CD4-positive, alpha-beta memory T cell (primary cell): ENCODE data around the gene SFT2D2. TPM values are rescaled to one million over a fixed set of nuclear protein-coding genes. Genes with fewer than 3 reads are reported as not detected.
A peak's percentile ranks its signal among the peaks of the same experiment; 100 is the strongest.

Experiments used
- CTCF ChIA-PET: fragments of 350-600 bp; sonication (Branson Sonifier 250); formaldehyde crosslinking; loops from one replicate; lab custom pipeline; 2021; ENCODE audit warnings: inconsistent platforms; ENCODE audit not compliant: partially characterized antibody; lab: Charles Lee
- POLR2A ChIA-PET: fragments of 350-600 bp; sonication (Branson Sonifier 250); formaldehyde crosslinking; loops from one replicate; lab custom pipeline; 2021; ENCODE audit not compliant: partially characterized antibody; lab: Charles Lee
- DNase-seq, 5 donors: peaks; one replicate each; pipeline versions ENCODE4 v3.0.0 to v3.0.0-alpha.2; 2020 to 2022; ENCODE audit warnings: mixed read lengths in 1 of 5
- H3K27ac ChIP-seq: one replicate; pipeline ENCODE4 v1.7.0; 2013; ENCODE audit warnings: low read depth, low read length
- H3K27me3 ChIP-seq: 2 replicates; pipeline ENCODE4 v1.7.0; 2013; ENCODE audit warnings: mild to moderate bottlenecking, low read length, moderate library complexity; ENCODE audit not compliant: insufficient read depth
- H3K36me3 ChIP-seq: 2 replicates; pipeline ENCODE4 v1.7.0; 2013; ENCODE audit warnings: mild to moderate bottlenecking, low read length, moderate library complexity; ENCODE audit not compliant: insufficient read depth
- H3K4me1 ChIP-seq: 2 replicates; pipeline ENCODE4 v1.7.0; 2013; ENCODE audit warnings: mild to moderate bottlenecking, low read length, moderate library complexity; ENCODE audit not compliant: insufficient read depth
- H3K4me3 ChIP-seq, 2 donors: one replicate each; pipeline ENCODE4 v1.7.0; 2013; ENCODE audit warnings: low read length in 2 of 2, mild to moderate bottlenecking in 1 of 2
- H3K9me3 ChIP-seq, 2 donors: one replicate each; pipeline ENCODE4 v1.7.0; 2013; ENCODE audit warnings: low read length in 2 of 2, control low read depth in 1 of 2; ENCODE audit not compliant: control insufficient read depth in 1 of 2
- H3K27ac Mint-ChIP-seq, 7 donors: one replicate each; pipeline ENCODE4 v1.8.0; 2020 to 2021; ENCODE audit warnings: mixed read lengths in 7 of 7, mild to moderate bottlenecking in 6 of 7, inconsistent platforms in 3 of 7, moderate library complexity in 3 of 7
- H3K27me3 Mint-ChIP-seq, 2 donors: one replicate each; pipeline ENCODE4 v1.8.0; 2020 to 2021; ENCODE audit warnings: mixed read lengths in 2 of 2
- H3K36me3 Mint-ChIP-seq, 2 donors: one replicate each; pipeline ENCODE4 v1.8.0; 2020 to 2021; ENCODE audit warnings: mixed read lengths in 2 of 2, inconsistent platforms in 1 of 2, mild to moderate bottlenecking in 1 of 2
- H3K4me1 Mint-ChIP-seq, 4 donors: one replicate each; pipeline ENCODE4 v1.8.0; 2020 to 2021; ENCODE audit warnings: mixed read lengths in 4 of 4, mild to moderate bottlenecking in 1 of 4
- H3K4me3 Mint-ChIP-seq, 8 donors: one replicate each; pipeline ENCODE4 v1.8.0; 2020 to 2021; ENCODE audit warnings: mixed read lengths in 8 of 8, mild to moderate bottlenecking in 7 of 8, moderate library complexity in 6 of 8, inconsistent platforms in 3 of 8
- H3K9me3 Mint-ChIP-seq, 8 donors: one replicate each; pipeline ENCODE4 v1.8.0; 2020 to 2021; ENCODE audit warnings: mixed read lengths in 8 of 8, mild to moderate bottlenecking in 5 of 8, inconsistent platforms in 3 of 8, moderate library complexity in 1 of 8
- intact Hi-C: fragments of 100-400 bp; cut with micrococcal nuclease; formaldehyde crosslinking; loops from one replicate; pipeline ENCODE4 v1.15.1; 2023
- polyA plus RNA-seq, 2 donors: library from polyadenylated mRNA; unstranded; fragments of 300-500 nt; fragmentation: Illumina TruSeq; gene quantifications; one replicate each; pipeline ENCODE4 v1.2.3, GENCODE V29; 2021
- total RNA-seq, 2 experiments: library from RNA; stranded (reverse); gene quantifications; one replicate each; pipeline ENCODE4 v1.2.3, GENCODE V29; 2021

Gene SFT2D2
- total and polyA plus RNA-seq, 4 experiments from 2014 or later, result 13.6 to 63.2 (median 51.3) TPM

DNA sequence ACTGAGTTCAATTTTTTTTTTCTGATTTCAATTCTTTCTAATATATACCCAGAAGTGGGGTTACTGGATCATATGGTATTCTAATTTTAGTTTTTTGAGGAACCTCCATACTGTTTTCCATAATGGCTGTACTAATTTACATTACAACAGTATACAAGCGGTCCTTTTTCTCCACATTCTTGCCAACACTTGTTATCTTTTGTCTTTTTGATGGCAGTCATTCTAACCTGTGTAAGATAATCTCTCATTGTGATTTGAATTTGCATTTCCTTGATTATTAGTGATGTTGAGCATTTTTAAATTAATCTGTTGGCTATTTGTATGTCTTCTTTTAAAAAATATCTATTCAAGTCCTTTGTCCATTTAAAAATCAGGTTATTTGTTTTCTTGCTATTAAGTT lies 33.8 kb downstream of the SFT2D2 start:
- Histone ChIP-seq H3K4me1 (no peaks in the 10 kb centered on the region), H3K4me3 (no peak overlapping the region), H3K27ac (no peak overlapping the region), H3K9me3 (no peaks in the 10 kb centered on the region), H3K27me3 (no peaks in the 10 kb centered on the region), H3K36me3 (no peaks in the 10 kb centered on the region)
- Mint-ChIP-seq H3K36me3 (peaks cover 54 to 74% of the 10 kb centered on the region in 2 donors), H3K27ac (no peak overlapping the region), H3K27me3 (no peaks in the 10 kb centered on the region), H3K4me3 (no peak overlapping the region), H3K4me1 (peaks cover 17 to 28% (median 20%) of the 10 kb centered on the region in 4 donors), H3K9me3 (peaks cover 0 to 14% (median 7%) of the 10 kb centered on the region in 8 donors)
- intact Hi-C loops, result no loop called here
- ChIA-PET CTCF (no interaction called here), POLR2A (no interaction called here)
- DNase-seq, result no peak

DNA sequence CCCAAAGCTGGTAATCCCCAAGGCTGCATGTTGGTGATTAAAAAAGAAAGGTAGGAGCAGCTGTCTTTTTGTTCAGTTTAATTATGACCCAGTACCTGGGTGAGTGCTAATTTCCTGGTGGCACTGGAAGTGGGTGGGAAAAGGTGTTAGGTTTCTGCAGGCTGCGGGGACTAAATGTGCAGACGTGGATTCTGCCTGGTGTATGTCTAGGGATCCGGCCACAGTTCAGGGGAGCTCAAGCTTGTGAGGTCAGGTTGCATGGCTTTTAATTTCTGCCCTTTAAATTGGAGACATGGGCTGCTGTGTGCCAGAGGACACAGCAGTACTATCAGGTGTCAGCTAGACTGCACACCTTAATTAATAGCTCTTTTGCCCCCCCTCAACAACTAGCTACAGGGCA lies 34.6 kb downstream of the SFT2D2 start:
- Histone ChIP-seq H3K27ac (no peak overlapping the region), H3K9me3 (no peaks in the 10 kb centered on the region), H3K4me3 (no peak overlapping the region), H3K36me3 (no peaks in the 10 kb centered on the region), H3K27me3 (no peaks in the 10 kb centered on the region), H3K4me1 (no peaks in the 10 kb centered on the region)
- H3K9me3 Mint-ChIP-seq, result peaks cover 0 to 14% (median 7%) of the 10 kb centered on the region in 8 donors
- intact Hi-C loops, result no loop called here
- H3K27me3 Mint-ChIP-seq, result no peaks in the 10 kb centered on the region
- POLR2A ChIA-PET, result interaction anchor here (0.7 kb wide), 1 partner anchor 486 kb away, joined by 3 read pairs; no protein-coding TSS in a partner anchor
- DNase-seq, result no peak
- CTCF ChIA-PET, result no interaction called here
- peak overlapping the region in 1 of 7 donors; percentile 9 for H3K27ac Mint-ChIP-seq
- H3K4me1 Mint-ChIP-seq, result peaks cover 16 to 28% (median 20%) of the 10 kb centered on the region in 4 donors
- H3K36me3 Mint-ChIP-seq, result peaks cover 50 to 72% of the 10 kb centered on the region in 2 donors
- H3K4me3 Mint-ChIP-seq, result no peak overlapping the region

DNA sequence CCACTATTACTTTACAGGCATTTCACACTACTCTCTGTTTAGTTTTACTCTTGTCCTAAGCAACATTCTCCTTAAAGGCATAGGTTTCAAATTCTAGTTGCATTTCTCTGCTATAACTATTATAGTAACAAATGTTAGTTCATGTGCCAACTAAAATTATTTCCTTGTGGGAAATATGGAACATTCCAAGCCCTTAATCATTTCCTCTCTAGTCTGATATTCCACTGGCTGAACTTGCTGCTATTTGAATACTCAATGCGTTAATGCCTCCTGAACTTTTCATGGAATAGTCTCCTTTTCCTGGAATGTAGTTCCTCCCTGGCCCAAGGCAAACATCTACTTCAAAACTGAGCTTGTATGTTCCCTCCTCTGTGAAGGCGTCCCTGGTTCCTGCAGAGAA lies 35.6 kb downstream of the SFT2D2 start:
- Histone ChIP-seq H3K9me3 (no peaks in the 10 kb centered on the region), H3K27ac (no peak overlapping the region), H3K4me3 (no peak overlapping the region), H3K36me3 (no peaks in the 10 kb centered on the region), H3K27me3 (no peaks in the 10 kb centered on the region), H3K4me1 (no peaks in the 10 kb centered on the region)
- H3K4me1 Mint-ChIP-seq, result peaks cover 16 to 28% (median 20%) of the 10 kb centered on the region in 4 donors
- peaks cover 44 to 66% of the 10 kb centered on the region in 2 donors for H3K36me3 Mint-ChIP-seq
- ChIA-PET POLR2A (no interaction called here), CTCF (no interaction called here)
- H3K4me3 Mint-ChIP-seq, result no peak overlapping the region
- no peak for DNase-seq
- peak overlapping the region in 1 of 7 donors; percentile 37 for H3K27ac Mint-ChIP-seq
- H3K27me3 Mint-ChIP-seq, result no peaks in the 10 kb centered on the region
- intact Hi-C loops, result no loop called here
- H3K9me3 Mint-ChIP-seq, result peaks cover 0 to 6% (median 2%) of the 10 kb centered on the region in 8 donors

DNA sequence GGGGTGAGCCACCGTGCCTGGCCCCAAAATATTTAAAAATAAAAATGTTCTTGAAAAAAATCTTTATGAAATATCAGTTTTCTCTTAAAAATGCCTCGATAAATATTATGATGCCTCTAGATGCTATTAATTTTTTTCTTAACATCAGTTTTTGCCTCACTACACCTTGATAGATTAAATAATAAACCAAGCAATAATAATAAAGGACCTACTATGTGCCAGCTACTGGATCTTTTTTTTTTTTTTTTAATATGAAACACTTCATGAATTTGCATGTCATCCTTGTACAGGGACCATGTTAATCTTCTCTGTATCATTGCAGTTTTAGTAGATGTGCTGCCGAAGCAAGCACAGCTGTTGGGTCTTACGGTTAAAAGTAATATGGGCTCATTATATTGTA lies 37.3 kb downstream of the SFT2D2 start:
- no peaks in the 10 kb centered on the region for H3K27me3 ChIP-seq
- ChIA-PET CTCF (interaction anchor here (0.9 kb wide), 1 partner anchor 11 kb away, joined by 3 read pairs; no protein-coding TSS in a partner anchor), POLR2A (no interaction called here)
- intact Hi-C loops, result no loop called here
- H3K9me3 ChIP-seq, result no peaks in the 10 kb centered on the region
- no peaks in the 10 kb centered on the region for H3K36me3 ChIP-seq
- Mint-ChIP-seq H3K27ac (no peak overlapping the region), H3K36me3 (peaks cover 32 to 49% of the 10 kb centered on the region in 2 donors), H3K4me1 (peaks cover 13 to 23% (median 19%) of the 10 kb centered on the region in 4 donors), H3K4me3 (no peak overlapping the region), H3K9me3 (peaks cover 0 to 4% (median 0%) of the 10 kb centered on the region in 8 donors), H3K27me3 (no peaks in the 10 kb centered on the region)
- DNase-seq, result no peak
- no peaks in the 10 kb centered on the region for H3K4me1 ChIP-seq
- no peak overlapping the region for H3K4me3 ChIP-seq
- no peak overlapping the region for H3K27ac ChIP-seq

DNA sequence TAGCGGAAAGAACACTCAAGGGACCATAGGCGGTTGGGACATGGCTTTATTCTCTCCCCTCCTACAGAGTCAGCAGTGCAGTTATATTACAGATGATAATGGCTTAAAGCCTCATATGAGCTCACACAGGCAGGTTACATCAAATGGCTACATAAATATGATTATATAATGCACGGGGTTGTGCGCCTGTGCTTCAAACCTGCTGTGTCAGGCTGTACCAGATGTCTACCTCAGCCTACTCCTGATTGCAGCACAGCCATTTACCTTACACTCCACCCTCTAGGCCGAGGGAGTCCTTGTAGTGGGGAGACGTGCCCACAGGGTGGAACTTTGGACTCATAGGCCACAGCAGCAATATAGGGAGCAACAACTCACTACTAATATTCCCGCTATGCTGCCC lies 38.5 kb downstream of the SFT2D2 start:
- no peak overlapping the region for H3K27ac ChIP-seq
- Mint-ChIP-seq H3K27me3 (no peaks in the 10 kb centered on the region), H3K36me3 (peaks cover 30 to 52% of the 10 kb centered on the region in 2 donors), H3K9me3 (peaks cover 0 to 4% (median 0%) of the 10 kb centered on the region in 8 donors), H3K4me1 (peaks cover 10 to 20% (median 17%) of the 10 kb centered on the region in 4 donors), H3K27ac (no peak overlapping the region), H3K4me3 (no peak overlapping the region)
- no peaks in the 10 kb centered on the region for H3K27me3 ChIP-seq
- intact Hi-C loops, result no loop called here
- no peak for DNase-seq
- H3K4me3 ChIP-seq, result no peak overlapping the region
- H3K4me1 ChIP-seq, result no peaks in the 10 kb centered on the region
- POLR2A ChIA-PET, result no interaction called here
- H3K36me3 ChIP-seq, result no peaks in the 10 kb centered on the region
- no peaks in the 10 kb centered on the region for H3K9me3 ChIP-seq
- CTCF ChIA-PET, result no interaction called here

DNA sequence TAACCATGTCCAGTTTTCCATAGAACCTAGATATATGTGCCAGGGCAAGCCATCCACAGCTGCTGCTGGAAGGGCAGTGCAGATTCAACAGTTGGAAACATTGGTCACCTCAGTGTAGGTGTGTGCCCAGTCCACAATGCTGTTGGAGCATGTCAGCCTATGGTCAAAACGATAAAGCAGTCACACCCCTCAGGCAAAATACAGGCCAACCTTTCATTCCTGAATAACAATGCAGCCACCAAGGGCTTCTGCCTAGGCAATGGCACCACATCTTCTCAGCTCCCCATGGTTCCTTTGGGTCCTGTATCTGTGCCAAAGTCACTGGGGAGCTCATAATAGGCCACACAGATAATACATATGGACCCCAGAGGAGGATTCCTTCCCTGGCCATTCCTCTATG lies 39.8 kb downstream of the SFT2D2 start:
- Mint-ChIP-seq H3K36me3 (peaks cover 25 to 54% of the 10 kb centered on the region in 2 donors), H3K9me3 (peaks cover 0 to 4% (median 0%) of the 10 kb centered on the region in 8 donors), H3K27me3 (no peaks in the 10 kb centered on the region), H3K4me3 (no peak overlapping the region), H3K4me1 (peaks cover 6 to 13% (median 10%) of the 10 kb centered on the region in 4 donors), H3K27ac (no peak overlapping the region)
- no peak for DNase-seq
- ChIA-PET POLR2A (no interaction called here), CTCF (no interaction called here)
- no peaks in the 10 kb centered on the region for H3K9me3 ChIP-seq
- no peaks in the 10 kb centered on the region for H3K36me3 ChIP-seq
- H3K27ac ChIP-seq, result no peak overlapping the region
- no peaks in the 10 kb centered on the region for H3K27me3 ChIP-seq
- no peak overlapping the region for H3K4me3 ChIP-seq
- intact Hi-C loops, result no loop called here
- H3K4me1 ChIP-seq, result no peaks in the 10 kb centered on the region

DNA sequence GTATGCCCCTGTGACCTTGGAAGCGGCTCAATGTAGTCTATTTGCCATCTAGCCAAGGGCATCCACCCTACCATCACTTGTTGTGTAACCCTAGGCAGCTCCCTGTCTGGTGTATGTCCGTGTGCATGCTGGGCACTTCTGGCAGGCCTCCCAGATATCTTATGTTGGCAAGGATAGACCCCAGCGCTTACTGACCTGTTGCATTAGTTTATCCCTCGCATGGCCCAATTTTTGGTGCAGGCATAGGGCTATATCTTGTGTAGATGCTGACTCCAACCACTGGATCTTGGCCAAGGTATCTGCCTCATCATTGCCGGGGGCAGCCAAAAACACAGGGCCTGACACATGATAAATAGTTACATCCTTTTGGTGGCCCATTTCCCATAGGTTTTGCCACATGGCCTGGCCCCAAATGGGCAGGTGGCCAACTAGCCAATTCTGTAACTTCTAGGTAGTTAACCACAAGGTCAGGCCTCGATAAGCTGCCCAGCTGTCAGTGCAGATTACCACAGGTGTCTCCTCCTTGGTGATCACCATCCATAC lies 40.9 kb downstream of the SFT2D2 start:
- Histone ChIP-seq H3K27ac (no peak overlapping the region), H3K4me3 (no peak overlapping the region), H3K27me3 (no peaks in the 10 kb centered on the region), H3K9me3 (no peaks in the 10 kb centered on the region), H3K4me1 (no peaks in the 10 kb centered on the region), H3K36me3 (no peaks in the 10 kb centered on the region)
- Mint-ChIP-seq H3K4me3 (no peak overlapping the region), H3K4me1 (peaks cover 0 to 2% (median 1%) of the 10 kb centered on the region in 4 donors), H3K27me3 (no peaks in the 10 kb centered on the region), H3K36me3 (peaks cover 21 to 47% of the 10 kb centered on the region in 2 donors), H3K27ac (no peak overlapping the region), H3K9me3 (peaks cover 0 to 4% (median 0%) of the 10 kb centered on the region in 8 donors)
- ChIA-PET CTCF (no interaction called here), POLR2A (no interaction called here)
- intact Hi-C loops, result no loop called here
- no peak for DNase-seq
